Measurements from ENCODE around the gene TMEM62.
"Not testable (repeated sequence)": the region's sequence is repeated elsewhere in the genome, so short reads cannot be mapped to it uniquely, and the experiment has no call there.

TMEM62 gene

GRCh38 chr15:43184407-43185124 is 51.2 kb downstream of the TMEM62 start:
- DNase-seq = no peak

- peak; percentile 80 for DNase-seq
Observed at GRCh38 chr15:43185157-43186002, 52.0 kb downstream of the TMEM62 start, which contains the start of gene CCNDBP1. CCNDBP1 (plus strand) TSS chr15:43185403; CDS start chr15:43185499, 96 bp downstream.

GRCh38 chr15:43186003-43186353 is 52.6 kb downstream of the TMEM62 start:
- no peak for DNase-seq

GRCh38 chr15:43187544-43188155 is 54.3 kb downstream of the TMEM62 start:
- DNase-seq = peak; percentile 58

GRCh38 chr15:43189296-43189695 is 55.9 kb downstream of the TMEM62 start:
- DNase-seq = no peak

- DNase-seq = no peak
Observed at GRCh38 chr15:43190178-43190577, 56.8 kb downstream of the TMEM62 start.

- no peak for DNase-seq
Observed at GRCh38 chr15:43193710-43194109, 60.3 kb downstream of the TMEM62 start.

- DNase-seq = peak; percentile 43
Observed at GRCh38 chr15:43194795-43195194, 61.4 kb downstream of the TMEM62 start.

GRCh38 chr15:43196760-43197548 is 63.6 kb downstream of the TMEM62 start:
- no peak for DNase-seq

- not testable (repeated sequence) for DNase-seq
Observed at GRCh38 chr15:43197773-43198172, 64.4 kb downstream of the TMEM62 start.

- DNase-seq = not testable (repeated sequence)
Observed at GRCh38 chr15:43198556-43198955, 65.2 kb downstream of the TMEM62 start.

- DNase-seq = no peak
Observed at GRCh38 chr15:43198992-43199391, 65.6 kb downstream of the TMEM62 start.

- no peak for DNase-seq
Observed at GRCh38 chr15:43199945-43200488, 66.6 kb downstream of the TMEM62 start.

- peak; percentile 74 for DNase-seq
Observed at GRCh38 chr15:43204016-43204901, 70.9 kb downstream of the TMEM62 start.

GRCh38 chr15:43206054-43206453 is 72.7 kb downstream of the TMEM62 start:
- DNase-seq = no peak

- DNase-seq = no peak
Observed at GRCh38 chr15:43207024-43207423, 73.6 kb downstream of the TMEM62 start.

GRCh38 chr15:43208052-43209002 is 74.9 kb downstream of the TMEM62 start:
- DNase-seq = no peak

GRCh38 chr15:43209059-43209824 is 75.9 kb downstream of the TMEM62 start:
- no peak for DNase-seq

GRCh38 chr15:43210172-43210745 is 76.9 kb downstream of the TMEM62 start:
- no peak for DNase-seq
